ENCODE measurements around the gene DPP7. TPM values are rescaled to one million over a fixed set of nuclear protein-coding genes. Genes with fewer than 3 reads are reported as not detected.

DPP7 gene
- total RNA-seq = 100 to 1,000 TPM in 3 of 8 experiments, 10 to 100 TPM in 5; 14.2 to 233 (median 56.1) TPM

GRCh38 chr9:137114613-137115393, at the start of gene DPP7:
TSS of gene DPP7 (minus strand) at chr9:137114733. CDS start at chr9:137114713, 20 bp downstream.
- peak; percentile 79 to 92 (median 82) for ATAC-seq (replicated peaks in 6 of 8)
- WGBS, 10 experiments = no CpG with 5 or more reads among the region's 70 CpGs
- Histone ChIP-seq H3K4me1 (replicated peaks in 1 of 2) (no peaks in the 10 kb centered on the region), H3K4me3 (peak within 1 kb of the TSS; percentile 37 to 60 (median 42)), H3K27ac (no peak within 1 kb of the TSS)
- in situ Hi-C loops (cut with MboI; ENCODE audit: low pct_unique_long_range_greater_than_20kb in 2 of 9, low sequenced_read_pairs in 9 of 9, unreplicated experiment in 9 of 9) = loop anchor here in 1 of 9 experiments (25.0 kb wide), 1 partner anchor 122 kb away; the partner anchor contains the start of genes CYSRT1, RNF224, SLC34A3 and TUBB4B

- in situ Hi-C loops (cut with MboI; ENCODE audit: low pct_unique_long_range_greater_than_20kb in 2 of 9, low sequenced_read_pairs in 9 of 9, unreplicated experiment in 9 of 9) = no loop called here
- no peak overlapping the region for H3K27ac ChIP-seq
- no peak for ATAC-seq (replicated peaks in 6 of 8)
- peaks cover 19 to 36% of the 10 kb centered on the region in 2 donors for H3K4me1 ChIP-seq (replicated peaks in 1 of 2)
- WGBS, 10 experiments = 20 to 100% (median 100%) methylated on average over 1 of the region's 22 CpGs; no CpG with 5 or more reads in 7 of the 10 experiments
- H3K4me3 ChIP-seq = peak overlapping the region in 2 of 5 donors; percentile 25 to 30
Observed at GRCh38 chr9:137163805-137164204, 49.3 kb upstream of the DPP7 start.

DNA sequence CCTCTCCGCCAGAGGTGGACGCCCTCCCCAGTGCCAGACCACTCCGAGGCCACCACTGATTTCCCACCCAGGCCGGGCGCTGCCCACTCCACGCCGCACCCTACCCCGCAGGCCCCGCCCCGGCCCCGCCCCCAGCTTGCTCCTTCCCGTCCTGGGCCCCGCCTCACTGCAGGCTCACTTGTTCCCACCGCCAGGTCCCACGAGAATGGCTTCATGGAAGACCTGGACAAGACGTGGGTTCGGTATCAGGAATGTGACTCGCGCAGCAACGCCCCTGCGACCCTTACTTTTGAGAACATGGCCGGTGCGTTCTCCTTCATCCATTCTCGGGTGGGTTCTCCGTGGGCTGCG, 48.8 kb upstream of the DPP7 start:
- no peak overlapping the region for H3K27ac ChIP-seq
- in situ Hi-C loops (cut with MboI; ENCODE audit: low pct_unique_long_range_greater_than_20kb in 2 of 9, low sequenced_read_pairs in 9 of 9, unreplicated experiment in 9 of 9) = no loop called here
- 10 to 58% (median 40%) methylated on average over 1 to 4 of the region's 26 CpGs; no CpG with 5 or more reads in 7 of the 10 experiments for WGBS, 10 experiments
- ATAC-seq (replicated peaks in 6 of 8) = peak in 7 of 8 experiments; percentile 4 to 45 (median 38)
- H3K4me1 ChIP-seq (replicated peaks in 1 of 2) = peaks cover 19 to 36% of the 10 kb centered on the region in 2 donors
- peak overlapping the region in 4 of 5 donors; percentile 9 to 30 (median 23) for H3K4me3 ChIP-seq

DNA sequence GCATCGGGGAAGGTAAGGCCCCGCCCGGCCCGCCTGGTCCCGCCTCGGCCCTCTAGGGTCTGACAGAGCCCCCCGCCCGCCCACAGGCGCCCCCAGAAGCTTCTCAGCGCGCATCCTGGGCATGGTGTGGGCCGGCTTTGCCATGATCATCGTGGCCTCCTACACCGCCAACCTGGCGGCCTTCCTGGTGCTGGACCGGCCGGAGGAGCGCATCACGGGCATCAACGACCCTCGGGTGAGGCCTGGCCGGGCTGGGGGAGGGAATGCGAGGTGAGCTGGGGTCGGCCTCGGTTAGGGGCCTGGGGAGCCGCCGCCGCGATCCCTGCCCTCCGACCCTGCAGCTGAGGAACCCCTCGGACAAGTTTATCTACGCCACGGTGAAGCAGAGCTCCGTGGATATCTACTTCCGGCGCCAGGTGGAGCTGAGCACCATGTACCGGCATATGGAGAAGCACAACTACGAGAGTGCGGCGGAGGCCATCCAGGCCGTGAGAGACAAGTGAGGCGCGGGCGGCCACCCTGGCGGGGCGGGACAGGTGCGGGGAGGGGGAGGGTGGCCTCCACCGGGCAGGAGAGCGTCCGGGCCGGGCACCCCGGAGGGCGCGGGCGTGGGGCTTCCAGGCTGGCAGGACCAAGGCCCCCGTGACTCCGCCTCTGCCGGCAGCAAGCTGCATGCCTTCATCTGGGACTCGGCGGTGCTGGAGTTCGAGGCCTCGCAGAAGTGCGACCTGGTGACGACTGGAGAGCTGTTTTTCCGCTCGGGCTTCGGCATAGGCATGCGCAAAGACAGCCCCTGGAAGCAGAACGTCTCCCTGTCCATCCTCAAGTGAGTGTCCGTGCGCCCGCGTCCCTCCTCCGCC, 48.2 kb upstream of the DPP7 start:
- Histone ChIP-seq H3K4me3 (peak overlapping the region in 4 of 5 donors; percentile 9 to 30 (median 23)), H3K27ac (no peak overlapping the region), H3K4me1 (replicated peaks in 1 of 2) (peaks cover 18 to 33% of the 10 kb centered on the region in 2 donors)
- 0% methylated on average over 3 of the region's 74 CpGs; no CpG with 5 or more reads in 9 of the 10 experiments for WGBS, 10 experiments
- peak; percentile 16 to 62 (median 57) for ATAC-seq (replicated peaks in 6 of 8)
- in situ Hi-C loops (cut with MboI; ENCODE audit: low pct_unique_long_range_greater_than_20kb in 2 of 9, low sequenced_read_pairs in 9 of 9, unreplicated experiment in 9 of 9) = no loop called here

- H3K27ac ChIP-seq = no peak overlapping the region
- no CpG with 5 or more reads among the region's 71 CpGs for WGBS, 10 experiments
- in situ Hi-C loops (cut with MboI; ENCODE audit: low pct_unique_long_range_greater_than_20kb in 2 of 9, low sequenced_read_pairs in 9 of 9, unreplicated experiment in 9 of 9) = no loop called here
- peaks cover 9 to 24% of the 10 kb centered on the region in 2 donors for H3K4me1 ChIP-seq (replicated peaks in 1 of 2)
- H3K4me3 ChIP-seq = peak overlapping the region in 2 of 5 donors; percentile 11 to 30
- no peak for ATAC-seq (replicated peaks in 6 of 8)
Observed at GRCh38 chr9:137161558-137162486, 47.3 kb upstream of the DPP7 start.

- no peak overlapping the region for H3K4me3 ChIP-seq
- in situ Hi-C loops (cut with MboI; ENCODE audit: low pct_unique_long_range_greater_than_20kb in 2 of 9, low sequenced_read_pairs in 9 of 9, unreplicated experiment in 9 of 9) = no loop called here
- H3K4me1 ChIP-seq (replicated peaks in 1 of 2) = peaks cover 8 to 24% of the 10 kb centered on the region in 2 donors
- ATAC-seq (replicated peaks in 6 of 8) = no peak
- WGBS, 10 experiments = no CpG with 5 or more reads among the region's 56 CpGs
- no peak overlapping the region for H3K27ac ChIP-seq
Observed at GRCh38 chr9:137160716-137161557, 46.4 kb upstream of the DPP7 start.

DNA sequence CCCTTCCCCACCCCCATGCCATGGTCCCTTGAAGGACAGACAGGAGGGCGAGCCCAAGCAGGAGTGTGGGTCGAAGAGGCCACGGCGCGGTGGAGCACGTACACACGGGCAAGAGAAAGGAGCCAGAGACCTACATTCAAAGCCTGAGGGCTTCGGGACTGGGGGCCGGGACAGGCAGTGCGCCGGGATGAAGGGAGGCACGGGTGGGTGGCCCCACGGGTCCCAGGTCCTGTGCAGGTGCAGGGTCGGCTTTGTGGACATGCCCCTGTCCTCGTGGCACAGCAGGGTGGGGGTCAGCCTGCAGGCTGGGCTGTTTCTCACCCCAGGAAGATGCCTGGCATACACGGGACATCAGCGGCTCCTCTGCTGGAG, 45.5 kb upstream of the DPP7 start:
- H3K27ac ChIP-seq = no peak overlapping the region
- ATAC-seq (replicated peaks in 6 of 8) = no peak
- H3K4me1 ChIP-seq (replicated peaks in 1 of 2) = peaks cover 8 to 24% of the 10 kb centered on the region in 2 donors
- no peak overlapping the region for H3K4me3 ChIP-seq
- WGBS, 10 experiments = 70% methylated on average over 2 of the region's 17 CpGs; no CpG with 5 or more reads in 9 of the 10 experiments
- in situ Hi-C loops (cut with MboI; ENCODE audit: low pct_unique_long_range_greater_than_20kb in 2 of 9, low sequenced_read_pairs in 9 of 9, unreplicated experiment in 9 of 9) = no loop called here

DNA sequence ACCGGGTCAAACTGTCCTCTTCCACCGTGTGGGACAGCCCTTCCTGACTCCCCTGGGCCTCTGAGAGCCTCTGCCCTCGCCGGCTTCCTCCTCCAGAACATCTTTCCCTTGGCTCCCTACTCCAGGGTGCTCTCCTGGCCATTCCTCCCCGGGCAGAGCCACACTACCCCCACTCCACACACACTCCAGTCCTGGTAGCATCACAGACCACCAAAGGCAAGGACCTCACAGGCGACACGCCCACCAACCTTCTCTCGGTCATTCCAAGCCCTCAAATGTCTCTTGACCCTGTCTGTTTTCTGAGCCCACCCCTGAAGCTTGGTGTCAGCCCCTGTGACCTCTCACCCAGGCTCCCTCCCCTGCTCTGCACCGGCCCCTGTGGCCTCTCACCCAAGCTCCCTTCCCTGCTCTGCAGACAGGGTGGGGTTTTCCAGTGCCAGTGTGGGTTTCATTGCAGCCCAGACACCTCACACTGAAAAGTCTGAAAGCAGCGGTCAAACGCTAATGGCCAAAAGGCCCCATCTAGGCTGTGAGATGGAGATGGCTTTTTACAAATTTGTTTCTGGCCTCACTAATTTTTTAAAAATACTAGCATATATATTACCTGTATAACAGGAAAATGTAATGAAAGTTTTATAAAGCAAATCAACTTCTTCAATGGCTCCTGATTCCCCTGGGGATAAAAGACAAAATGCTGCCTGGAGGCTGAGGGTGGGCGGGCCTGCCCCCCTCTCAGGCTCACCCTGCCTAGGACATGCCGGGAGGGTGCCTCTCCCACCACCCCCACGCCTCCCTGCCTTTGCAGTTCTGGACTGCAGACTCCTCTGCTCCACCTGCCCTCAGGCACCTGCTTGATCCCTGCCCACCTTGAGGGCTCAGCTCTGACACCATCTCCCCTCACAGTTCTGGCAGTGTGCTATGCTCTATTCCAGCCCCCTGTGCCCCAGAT, 44.8 kb upstream of the DPP7 start:
- Histone ChIP-seq H3K4me1 (replicated peaks in 1 of 2) (peaks cover 8 to 24% of the 10 kb centered on the region in 2 donors), H3K27ac (no peak overlapping the region), H3K4me3 (no peak overlapping the region)
- ATAC-seq (replicated peaks in 6 of 8) = no peak
- in situ Hi-C loops (cut with MboI; ENCODE audit: low pct_unique_long_range_greater_than_20kb in 2 of 9, low sequenced_read_pairs in 9 of 9, unreplicated experiment in 9 of 9) = no loop called here
- WGBS, 10 experiments = 13 to 50% (median 27%) methylated on average over 2 to 5 of the region's 14 CpGs; no CpG with 5 or more reads in 4 of the 10 experiments

DNA sequence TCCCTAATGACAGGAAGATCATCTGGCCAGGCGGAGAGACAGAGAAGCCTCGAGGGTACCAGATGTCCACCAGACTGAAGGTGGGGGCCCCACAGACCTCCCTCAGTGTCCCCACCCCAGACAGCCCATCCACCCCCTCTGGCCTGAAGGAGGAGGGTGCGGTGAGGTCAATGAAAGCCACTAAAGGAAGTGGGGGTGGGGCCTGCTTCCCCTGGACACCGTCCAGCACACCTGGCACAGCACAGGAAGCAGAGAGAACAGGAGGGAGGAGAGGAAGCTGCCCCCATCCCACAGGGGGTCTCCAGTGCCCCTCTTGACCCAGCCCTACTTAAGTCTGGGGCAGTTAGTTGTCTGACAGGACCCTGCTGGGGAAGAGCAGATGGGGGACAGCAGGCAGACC, 44.1 kb upstream of the DPP7 start:
- Histone ChIP-seq H3K4me1 (replicated peaks in 1 of 2) (peaks cover 7 to 22% of the 10 kb centered on the region in 2 donors), H3K4me3 (no peak overlapping the region), H3K27ac (no peak overlapping the region)
- no peak for ATAC-seq (replicated peaks in 6 of 8)
- in situ Hi-C loops (cut with MboI; ENCODE audit: low pct_unique_long_range_greater_than_20kb in 2 of 9, low sequenced_read_pairs in 9 of 9, unreplicated experiment in 9 of 9) = no loop called here
- WGBS, 10 experiments = no CpG with 5 or more reads among the region's 4 CpGs

DNA sequence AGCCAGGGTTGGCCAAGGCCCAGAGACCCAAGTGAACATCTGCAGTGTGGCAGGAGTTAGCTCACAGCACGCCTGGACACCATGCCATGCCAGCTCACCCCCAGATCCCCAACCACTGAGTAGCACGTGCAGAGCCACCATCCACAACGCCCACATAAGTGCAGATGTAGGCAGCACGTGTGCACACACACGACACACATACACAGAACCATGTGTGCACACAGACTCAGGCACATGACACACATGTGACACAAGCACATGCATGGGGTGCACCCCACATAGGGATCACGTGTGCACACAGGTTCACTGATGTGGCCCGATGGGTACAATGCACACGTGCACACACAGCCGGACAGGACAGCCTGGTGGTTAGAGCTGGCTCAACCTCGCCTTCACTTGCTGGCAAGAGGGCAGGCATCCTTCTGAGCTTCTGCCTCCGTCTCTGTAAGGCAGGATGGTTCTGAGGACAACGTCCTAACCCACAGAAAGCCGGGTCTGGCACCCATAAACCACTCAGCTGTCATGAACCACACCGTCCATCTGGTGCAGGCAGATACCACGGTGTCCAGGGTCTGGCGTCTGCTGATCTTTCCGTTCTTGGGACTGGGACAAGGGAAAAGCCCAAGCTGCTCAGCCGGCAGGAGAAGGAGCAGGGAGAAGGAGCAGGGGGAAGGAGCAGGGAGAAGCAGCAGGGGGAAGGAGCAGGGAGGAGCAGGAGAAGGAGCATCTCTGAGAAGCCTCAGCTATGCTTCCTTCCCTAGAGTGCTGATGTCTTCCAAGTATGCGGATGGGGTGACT, 43.3 kb upstream of the DPP7 start:
- in situ Hi-C loops (cut with MboI; ENCODE audit: low pct_unique_long_range_greater_than_20kb in 2 of 9, low sequenced_read_pairs in 9 of 9, unreplicated experiment in 9 of 9) = no loop called here
- no peak overlapping the region for H3K27ac ChIP-seq
- H3K4me1 ChIP-seq (replicated peaks in 1 of 2) = peaks cover under 1 to 14% of the 10 kb centered on the region in 2 donors
- 0 to 80% (median 51%) methylated on average over 3 to 8 of the region's 19 CpGs; no CpG with 5 or more reads in 5 of the 10 experiments for WGBS, 10 experiments
- ATAC-seq (replicated peaks in 6 of 8) = no peak
- no peak overlapping the region for H3K4me3 ChIP-seq
